WTC11 (cell line): ENCODE results near the gene UCN3. TPM values are rescaled to one million over a fixed set of nuclear protein-coding genes. Genes with fewer than 3 reads are reported as not detected.
"Not testable (repeated sequence)": the region's sequence is repeated elsewhere in the genome, so short reads cannot be mapped to it uniquely, and the experiment has no call there.

ENCODE experiments used
- ATAC-seq: fragments of 200-7000 bp; cut with Tn5 transposase; 2 replicates; pipeline ENCODE4 v1.10.0; 2021; ENCODE audit warnings: mild to moderate bottlenecking, moderate library complexity
- CTCF ChIA-PET: fragments of 300-600 bp; sonication (Branson Sonifier 250); formaldehyde crosslinking; loops from one replicate; lab custom pipeline; 2021; ENCODE audit warnings: antibody characterized with exemption; lab: Charles Lee
- POLR2A ChIA-PET: fragments of 350-600 bp; sonication (Branson Sonifier 250); formaldehyde crosslinking; loops from one replicate; lab custom pipeline; 2021; ENCODE audit warnings: antibody characterized with exemption; lab: Charles Lee
- DNase-seq: peaks from one replicate; pipeline ENCODE4 v3.0.0; 2021; ENCODE audit warnings: low spot score
- H3K27ac Mint-ChIP-seq: 2 replicates; pipeline ENCODE4 v1.8.0; 2021; ENCODE audit warnings: mixed read lengths
- H3K27me3 Mint-ChIP-seq: 2 replicates; pipeline ENCODE4 v1.8.0; 2021; ENCODE audit warnings: low read depth, mild to moderate bottlenecking, moderate library complexity, mixed read lengths
- H3K36me3 Mint-ChIP-seq: 2 replicates; pipeline ENCODE4 v1.8.0; 2021; ENCODE audit warnings: mixed read lengths
- H3K4me1 Mint-ChIP-seq: 2 replicates; pipeline ENCODE4 v1.8.0; 2022; ENCODE audit warnings: mixed read lengths
- H3K4me3 Mint-ChIP-seq: 2 replicates; pipeline ENCODE4 v1.8.0; 2021; ENCODE audit warnings: mild to moderate bottlenecking, moderate library complexity, mixed read lengths
- H3K9me3 Mint-ChIP-seq: 2 replicates; pipeline ENCODE4 v1.8.0; 2021; ENCODE audit warnings: mixed read lengths
- AR ChIP-seq: fragments of 250-450 bp; sonication (Bioruptor Pico); IDR thresholded peaks from 2 replicates; pipeline ENCODE4 v1.9.0; 2021; ENCODE audit warnings: mild to moderate bottlenecking
- ATF2 ChIP-seq: sonication (generic); formaldehyde crosslinking; IDR thresholded peaks from 2 replicates; pipeline ENCODE4 v1.8.1; 2022; ENCODE audit warnings: low read depth, missing genetic modification reagents, borderline replicate concordance
- CTCF ChIP-seq: fragments of 200-600 bp; IDR thresholded peaks from 2 replicates; pipeline ENCODE4 v1.8.0; 2022; ENCODE audit warnings: antibody characterized with exemption
- E2F1 ChIP-seq: sonication (generic); formaldehyde crosslinking; IDR thresholded peaks from 2 replicates; pipeline ENCODE4 v1.8.0; 2022; ENCODE audit warnings: mild to moderate bottlenecking, missing genetic modification reagents
- E2F4 ChIP-seq: sonication (generic); formaldehyde crosslinking; IDR thresholded peaks from 2 replicates; pipeline ENCODE4 v1.8.1; 2022; ENCODE audit warnings: low read depth, mild to moderate bottlenecking, moderate library complexity, missing genetic modification reagents, borderline replicate concordance
- EMX1 ChIP-seq: fragments of 250-450 bp; sonication (Bioruptor Pico); IDR thresholded peaks from 2 replicates; pipeline ENCODE4 v1.8.0; 2021; ENCODE audit warnings: mild to moderate bottlenecking
- FOXP4 ChIP-seq: sonication (generic); formaldehyde crosslinking; IDR thresholded peaks from 2 replicates; pipeline ENCODE4 v1.8.0; 2022; ENCODE audit warnings: mild to moderate bottlenecking, missing genetic modification reagents
- GTF2I ChIP-seq: fragments of 250-450 bp; sonication (Bioruptor Pico); conservative IDR thresholded peaks from 2 replicates; pipeline ENCODE4 v1.4.0; 2021; ENCODE audit warnings: mild to moderate bottlenecking
- HMGA2 ChIP-seq: fragments of 250-450 bp; sonication (Bioruptor Pico); IDR thresholded peaks from 2 replicates; pipeline ENCODE4 v1.4.0; 2021; ENCODE audit warnings: mild to moderate bottlenecking, moderate library complexity
- JUN ChIP-seq: sonication (generic); formaldehyde crosslinking; IDR thresholded peaks from 2 replicates; pipeline ENCODE4 v1.8.0; 2023; ENCODE audit warnings: mild to moderate bottlenecking, missing genetic modification reagents
- PRDM15 ChIP-seq: sonication (generic); formaldehyde crosslinking; IDR thresholded peaks from 2 replicates; pipeline ENCODE4 v1.8.0; 2022; ENCODE audit warnings: missing genetic modification reagents
- SMAD4 ChIP-seq: sonication (generic); formaldehyde crosslinking; IDR thresholded peaks from 2 replicates; pipeline ENCODE4 v1.8.0; 2022; ENCODE audit warnings: mild to moderate bottlenecking, missing genetic modification reagents
- ZNF317 ChIP-seq: sonication (generic); formaldehyde crosslinking; IDR thresholded peaks from 2 replicates; pipeline ENCODE4 v1.8.1; 2023; ENCODE audit warnings: low read depth, mild to moderate bottlenecking, moderate library complexity, missing genetic modification reagents, borderline replicate concordance
- ZNF416 ChIP-seq: fragments of 250-450 bp; sonication (Bioruptor Pico); IDR thresholded peaks from 2 replicates; pipeline ENCODE4 v1.9.0; 2021; ENCODE audit warnings: mild to moderate bottlenecking, inconsistent platforms
- ZNF423 ChIP-seq: fragments of 250-450 bp; sonication (Bioruptor Pico); IDR thresholded peaks from 2 replicates; pipeline ENCODE4 v2.1.2; 2022; ENCODE audit warnings: mild to moderate bottlenecking, moderate library complexity
- ZNF512 ChIP-seq: sonication (generic); formaldehyde crosslinking; IDR thresholded peaks from 2 replicates; pipeline ENCODE4 v1.8.1; 2022; ENCODE audit warnings: missing genetic modification reagents, borderline replicate concordance
- ZNF671 ChIP-seq: fragments of 250-450 bp; sonication (Bioruptor Pico); IDR thresholded peaks from 2 replicates; pipeline ENCODE4 v1.8.0; 2021; ENCODE audit warnings: mild to moderate bottlenecking
- total RNA-seq: library from RNA; stranded (reverse); gene quantifications from 3 replicates; pipeline ENCODE4 v1.2.3, GENCODE V29; 2021

UCN3 gene
- total RNA-seq, 1 experiment from 2014 or later = not detected

- TF ChIP-seq PRDM15 (CRISPR knock-in tag) (no peak), GTF2I (CRISPR knock-in tag) (no peak)
Measured at GRCh38 chr10:5406918-5407317, 42.2 kb downstream of the UCN3 start (continued).

GRCh38 chr10:5410787-5411186 is 46.0 kb downstream of the UCN3 start:
- Mint-ChIP-seq H3K36me3 (peaks cover 22% of the 10 kb centered on the region), H3K9me3 (peaks cover 40% of the 10 kb centered on the region)
- ATAC-seq, H3K4me1 Mint-ChIP-seq, POLR2A ChIA-PET, H3K27me3 Mint-ChIP-seq, DNase-seq, H3K4me3 Mint-ChIP-seq, H3K27ac Mint-ChIP-seq: not testable (repeated sequence)
- CTCF ChIA-PET = interaction anchor here (1.2 kb wide), 1 partner anchor 31 kb away, joined by 3 read pairs; no protein-coding TSS in a partner anchor

GRCh38 chr10:5411941-5412276 is 47.1 kb downstream of the UCN3 start:
- peaks cover 32% of the 10 kb centered on the region for H3K9me3 Mint-ChIP-seq
- ATAC-seq (no peak), DNase-seq (no peak)
- peaks cover 14% of the 10 kb centered on the region for H3K36me3 Mint-ChIP-seq
- ChIA-PET CTCF (interaction anchor here (1.2 kb wide), 1 partner anchor 30 kb away, joined by 3 read pairs; no protein-coding TSS in a partner anchor), POLR2A (no interaction called here)
- no peaks in the 10 kb centered on the region for H3K27me3 Mint-ChIP-seq
- H3K4me1 Mint-ChIP-seq = peaks cover 3% of the 10 kb centered on the region; the same call in 1 of the 2 replicates
- H3K4me3 Mint-ChIP-seq = no peak overlapping the region; the same call in none of the 2 replicates
- no peak overlapping the region; the same call in 1 of the 2 replicates for H3K27ac Mint-ChIP-seq
- TF ChIP-seq ZNF416 (CRISPR knock-in tag) (no peak), FOXP4 (no peak), GTF2I (CRISPR knock-in tag) (no peak), EMX1 (CRISPR knock-in tag) (no peak), ZNF671 (CRISPR knock-in tag) (no peak), SMAD4 (no peak), HMGA2 (CRISPR knock-in tag) (no peak), E2F4 (no peak), JUN (CRISPR knock-in tag) (no peak), ZNF317 (CRISPR knock-in tag) (no peak), ZNF512 (no peak), ZNF423 (CRISPR knock-in tag) (no peak), AR (no peak), CTCF (no peak), ATF2 (CRISPR knock-in tag) (no peak), E2F1 (CRISPR knock-in tag) (no peak)
